HepG2 (cell line): ENCODE results near the gene GABBR2. TPM values are rescaled to one million over a fixed set of nuclear protein-coding genes. Genes with fewer than 3 reads are reported as not detected.

Experiments used
- ATAC-seq: fragments of 200-7000 bp; cut with Tn5 transposase; 3 replicates; pipeline ENCODE4 v1.9.1; 2020; ENCODE audit warnings: mild to moderate bottlenecking, moderate library complexity
- BruUV-seq: library from RNA; stranded (reverse); fragments of 400-500 nt; replicated peaks from 2 replicates; lab custom pipeline; 2021; lab: Mats Ljungman, UMichigan
- CTCF ChIA-PET: fragments of 300-600 bp; formaldehyde crosslinking; extraction: SDS; loops from one replicate; lab custom pipeline; 2021; ENCODE audit warnings: low total read pairs, inconsistent platforms, low intra/inter-chr PET ratio; lab: Yijun Ruan, JAX
- POLR2A ChIA-PET: fragments of 350-600 bp; sonication (Branson Sonifier 250); formaldehyde crosslinking; loops from one replicate; lab custom pipeline; 2020; ENCODE audit warnings: antibody characterized with exemption, inconsistent platforms; lab: Yijun Ruan, JAX
- DNase-seq: peaks from one replicate; pipeline ENCODE4 v3.0.0-alpha.2; 2015; ENCODE audit warnings: low spot score
- FAIRE-seq: peaks from 3 replicates; lab custom pipeline; 2011; peaks lifted over from hg19 to GRCh38; lab: Jason Lieb, UNC
- H2AFZ ChIP-seq: one replicate; pipeline ENCODE4 v1.6.1; 2011; ENCODE audit warnings: low read length, inconsistent platforms
- H3K27ac ChIP-seq: fragments of 300-600 bp; 3 replicates; pipeline ENCODE4 v1.8.0; 2011; ENCODE audit warnings: mixed run types, mild to moderate bottlenecking, mixed read lengths, low read length, inconsistent platforms; ENCODE audit not compliant: insufficient read depth; ENCODE audit errors: extremely low read length
- H3K27me3 ChIP-seq, 2 experiments: fragments of 200-600 bp in 1 of 2; 2 replicates in 1 of 2; 3 replicates in 1 of 2; pipeline versions ENCODE4 v1.6.0 to v1.8.0; 2011; ENCODE audit warnings: low read length in 2 of 2, mild to moderate bottlenecking in 2 of 2, moderate library complexity in 2 of 2, inconsistent platforms in 1 of 2; ENCODE audit not compliant: insufficient read depth in 2 of 2, control insufficient read depth in 1 of 2
- H3K36me3 ChIP-seq, 2 experiments: fragments of 200-600 bp in 1 of 2; replicated peaks in 1 of 2; 2 replicates in 1 of 2; 3 replicates in 1 of 2; pipeline versions ENCODE4 v1.5.1 to v1.8.0; 2011; ENCODE audit warnings: low read length in 2 of 2, inconsistent platforms in 1 of 2; ENCODE audit not compliant: insufficient read depth in 2 of 2, control insufficient read depth in 1 of 2
- H3K4me1 ChIP-seq: 2 replicates; pipeline ENCODE4 v1.5.1; 2012; ENCODE audit warnings: low read length, inconsistent platforms; ENCODE audit not compliant: insufficient read depth
- H3K4me2 ChIP-seq: 2 replicates; pipeline ENCODE4 v1.6.0; 2011; ENCODE audit warnings: low read depth, low read length, inconsistent platforms
- H3K4me3 ChIP-seq, 3 experiments: fragments of 200-600 bp in 1 of 3; sonication (generic), shearing (Covaris generic) in 1 of 3; replicated peaks in 1 of 3; 2 replicates each; pipeline ENCODE4 v1.5.1; 2011 to 2016; ENCODE audit warnings: low read length in 3 of 3, inconsistent platforms in 2 of 3, low read depth in 2 of 3, mild to moderate bottlenecking in 2 of 3, control low read depth in 1 of 3, mixed read lengths in 1 of 3; ENCODE audit not compliant: insufficient read depth in 1 of 3
- H3K79me2 ChIP-seq: one replicate; pipeline ENCODE4 v1.6.1; 2011; ENCODE audit warnings: low read length, inconsistent platforms; ENCODE audit not compliant: insufficient read depth
- H3K9ac ChIP-seq: 2 replicates; pipeline ENCODE4 v1.6.0; 2011; ENCODE audit warnings: mild to moderate bottlenecking, low read depth, low read length, inconsistent platforms; ENCODE audit not compliant: insufficient read depth
- H3K9me3 ChIP-seq: 2 replicates; pipeline ENCODE4 v1.5.1; 2012; ENCODE audit warnings: mild to moderate bottlenecking, low read length
- H4K20me1 ChIP-seq: 2 replicates; pipeline ENCODE4 v1.6.0; 2011; ENCODE audit warnings: inconsistent platforms, mild to moderate bottlenecking, low read length, moderate library complexity; ENCODE audit not compliant: insufficient read depth
- IKZF5 ChIP-seq: IDR thresholded peaks from 2 replicates; pipeline ENCODE4 v1.6.1; 2018; ENCODE audit warnings: missing genetic modification reagents, mild to moderate bottlenecking, missing compliant biosample characterization
- KAT8 ChIP-seq: IDR thresholded peaks from 2 replicates; pipeline ENCODE4 v1.6.1; 2016; ENCODE audit warnings: missing genetic modification reagents, missing compliant biosample characterization
- POLR2AphosphoS2 ChIP-seq: IDR thresholded peaks from 2 replicates; pipeline ENCODE4 v1.6.1; 2011; ENCODE audit warnings: low read depth, low read length, improper control_type of control experiment
- XRCC5 ChIP-seq: fragments of 200-400 bp; formaldehyde crosslinking; optimal IDR thresholded peaks from 2 replicates; pipeline ENCODE3; 2017; ENCODE audit warnings: mild to moderate bottlenecking, low read length
- YEATS4 ChIP-seq: sonication (generic); formaldehyde crosslinking; IDR thresholded peaks from 2 replicates; pipeline ENCODE4 v1.4.0; 2020; ENCODE audit warnings: missing genetic modification reagents, borderline replicate concordance
- ZNF20 ChIP-seq: sonication (generic); formaldehyde crosslinking; IDR thresholded peaks from 2 replicates; pipeline ENCODE4 v1.4.0; 2020; ENCODE audit warnings: mild to moderate bottlenecking, moderate library complexity, missing genetic modification reagents
- ZNF597 ChIP-seq: sonication (generic); formaldehyde crosslinking; IDR thresholded peaks from 2 replicates; pipeline ENCODE4 v1.5.0; 2020; ENCODE audit warnings: missing genetic modification reagents
- WGBS: methylation state at CpG from one replicate; pipeline ENCODE4 v1.1.6; 2017; ENCODE audit warnings: low lambda C conversion rate; 5-methylcytosine and 5-hydroxymethylcytosine counted together
- in situ Hi-C: cut with HindIII; loops from 2 replicates; pipeline ENCODE4 v1.10.0; 2017; ENCODE audit warnings: low pct_unique_long_range_greater_than_20kb; ENCODE audit not compliant: extremely low pct_ligation_motif_present
- intact Hi-C: fragments of 100-400 bp; cut with micrococcal nuclease; formaldehyde crosslinking; loops from one replicate; pipeline ENCODE4 v1.10.0; 2022; ENCODE audit not compliant: unreplicated experiment
- polyA plus RNA-seq, 8 experiments: library from polyadenylated mRNA; depleted of rRNA in 3 of 8; stranded (reverse) in 7 of 8; unstranded in 1 of 8; fragments of >200 nt; fragmentation: Illumina TruSeq in 4 of 8; extraction: Trizol in 4 of 8; gene quantifications; 2 replicates each; pipeline versions ENCODE4 v1.2.1 to v1.2.3, GENCODE V29; 2011 to 2016; ENCODE audit warnings: low read depth in 4 of 8, missing spikeins in 1 of 8, mixed read lengths in 1 of 8; ENCODE audit not compliant: insufficient read depth in 1 of 8
- total RNA-seq, 5 experiments: library from RNA; depleted of rRNA; stranded (reverse); fragments of >200 nt; fragmentation: Illumina TruSeq; extraction: Trizol; gene quantifications; 2 replicates each; pipeline ENCODE4 v1.2.3, GENCODE V29; 2016; ENCODE audit warnings: low read depth in 1 of 5

Gene GABBR2
- total and polyA plus RNA-seq, 2 of the 13 experiments (the other 11 are each of a cell fraction or from before 2014, with no cell fraction given), result 0.02 TPM; not detected in 1

GRCh38 chr9:98378794-98379193 lies 329.9 kb downstream of the GABBR2 start (continued):
- TF ChIP-seq YEATS4, result no peak
- no peak for TF ChIP-seq IKZF5 (CRISPR knock-in tag)
- no peak for TF ChIP-seq XRCC5

GRCh38 chr9:98378206-98378780 lies 330.4 kb downstream of the GABBR2 start:
- H3K27me3 ChIP-seq, result peaks cover 0 to 11% of the 10 kb centered on the region in 2 experiments; a peak in 1 of 5 replicates
- H3K9ac ChIP-seq, result no peak overlapping the region
- intact Hi-C loops, result no loop called here
- H3K9me3 ChIP-seq, result no peaks in the 10 kb centered on the region
- TF ChIP-seq ZNF20 (CRISPR knock-in tag), result no peak
- TF ChIP-seq KAT8, result no peak
- TF ChIP-seq ZNF597 (CRISPR knock-in tag), result no peak
- no peak for TF ChIP-seq POLR2AphosphoS2
- TF ChIP-seq, all 625 proteins: peak for 0
- BruUV-seq, result no TSS peak
- FAIRE-seq (no peak), ATAC-seq (no peak), DNase-seq (no peak)
- Histone ChIP-seq H3K4me3 (no peak overlapping the region), H2AFZ (no peak overlapping the region), H3K4me2 (no peak overlapping the region), H3K4me1 (peaks cover 11% of the 10 kb centered on the region), H4K20me1 (no peaks in the 10 kb centered on the region), H3K36me3 (no peaks in the 10 kb centered on the region), H3K27ac (no peak overlapping the region), H3K79me2 (no peaks in the 10 kb centered on the region)
- in situ Hi-C loops, result no loop called here
- ChIA-PET CTCF (no interaction called here), POLR2A (no interaction called here)
- WGBS, result 25% methylated on average over 8 of the region's 8 CpGs
